Activated naive CD4-positive, alpha-beta T cell treated with anti-CD3 and anti-CD28 coated beads, Interleukin-2, amount 50 U/mL, for 72 hours (primary cell): ENCODE results near the gene ZNF773. TPM values are rescaled to one million over a fixed set of nuclear protein-coding genes. Genes with fewer than 3 reads are reported as not detected.
A peak's percentile ranks its signal among the peaks of the same experiment; 100 is the strongest.

Experiments
- ATAC-seq, 2 donors: fragments of 150-1000 bp; cut with Tn5 transposase; 2 replicates each; pipeline ENCODE4 v1.10.0; 2021; ENCODE audit warnings: mild to moderate bottlenecking in 2 of 2, moderate library complexity in 2 of 2
- DNase-seq, 2 donors: peaks; one replicate each; pipeline ENCODE4 v3.0.0; 2021 to 2022; ENCODE audit warnings: low spot score in 2 of 2
- H3K27ac Mint-ChIP-seq, 2 donors: one replicate each; pipeline ENCODE4 v1.8.0; 2022; ENCODE audit warnings: mild to moderate bottlenecking in 2 of 2, mixed read lengths in 2 of 2
- H3K36me3 Mint-ChIP-seq, 2 donors: one replicate each; pipeline ENCODE4 v1.8.0; 2022; ENCODE audit warnings: mixed read lengths in 2 of 2
- H3K9me3 Mint-ChIP-seq, 2 donors: one replicate each; pipeline ENCODE4 v1.8.0; 2022; ENCODE audit warnings: mixed read lengths in 2 of 2
- total RNA-seq, 2 donors: library from RNA; stranded (reverse); gene quantifications; one replicate each; pipeline ENCODE4 v1.2.3, GENCODE V29; 2022

ZNF773 gene
- total RNA-seq, 2 donors from 2014 or later = 4.2 to 7.0 TPM

DNA sequence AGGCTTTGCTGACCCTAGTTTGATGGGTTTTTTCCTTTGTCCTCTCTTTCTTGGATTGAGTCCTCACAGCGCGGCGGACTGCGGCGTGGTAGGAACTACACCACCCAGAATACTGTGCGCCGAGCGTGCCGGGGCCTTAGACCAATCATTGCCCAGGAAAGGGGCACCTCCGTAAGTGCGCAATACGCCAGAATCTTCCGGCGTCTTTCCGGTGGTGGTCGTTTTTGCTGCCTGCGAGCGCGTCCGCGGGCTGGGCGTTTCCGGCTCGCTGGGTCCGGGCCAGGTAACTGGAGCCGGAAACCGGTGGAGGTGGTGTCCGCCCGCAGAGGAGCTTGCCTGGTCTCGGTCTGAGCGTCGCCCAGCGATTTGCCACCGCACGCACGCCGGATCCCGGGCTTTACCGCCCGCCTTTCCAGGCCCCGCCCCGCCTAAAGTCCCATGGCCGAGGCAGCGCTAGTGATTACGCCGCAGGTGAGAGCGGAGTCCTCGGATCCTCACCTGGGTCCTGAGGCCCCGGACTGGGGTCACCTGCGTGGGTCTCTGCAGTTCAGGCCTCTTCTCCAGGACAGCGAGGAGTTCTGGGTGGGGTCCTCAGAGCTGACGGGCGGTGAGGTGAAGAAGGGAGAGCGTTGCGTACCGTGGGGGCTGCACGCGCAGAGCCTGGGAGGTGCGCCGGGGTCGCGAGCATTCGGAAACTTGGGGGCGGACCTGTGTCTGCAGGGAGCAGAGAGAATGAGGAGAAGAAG is 27.6 kb downstream of the ZNF773 start, which contains the start of gene ZNF549:
ZNF549 (plus strand) TSS at position 221 of the 746 bp plus-strand sequence; CDS start at position 439, 218 bp downstream.
- peaks cover 50 to 56% of the 10 kb centered on the region in 2 donors for H3K36me3 Mint-ChIP-seq
- DNase-seq (peak; percentile 86 to 90), ATAC-seq (peak; percentile 100)
- H3K9me3 Mint-ChIP-seq = peaks cover 17 to 39% of the 10 kb centered on the region in 2 donors
- H3K27ac Mint-ChIP-seq = peak within 1 kb of the TSS; percentile 67 to 94

DNA sequence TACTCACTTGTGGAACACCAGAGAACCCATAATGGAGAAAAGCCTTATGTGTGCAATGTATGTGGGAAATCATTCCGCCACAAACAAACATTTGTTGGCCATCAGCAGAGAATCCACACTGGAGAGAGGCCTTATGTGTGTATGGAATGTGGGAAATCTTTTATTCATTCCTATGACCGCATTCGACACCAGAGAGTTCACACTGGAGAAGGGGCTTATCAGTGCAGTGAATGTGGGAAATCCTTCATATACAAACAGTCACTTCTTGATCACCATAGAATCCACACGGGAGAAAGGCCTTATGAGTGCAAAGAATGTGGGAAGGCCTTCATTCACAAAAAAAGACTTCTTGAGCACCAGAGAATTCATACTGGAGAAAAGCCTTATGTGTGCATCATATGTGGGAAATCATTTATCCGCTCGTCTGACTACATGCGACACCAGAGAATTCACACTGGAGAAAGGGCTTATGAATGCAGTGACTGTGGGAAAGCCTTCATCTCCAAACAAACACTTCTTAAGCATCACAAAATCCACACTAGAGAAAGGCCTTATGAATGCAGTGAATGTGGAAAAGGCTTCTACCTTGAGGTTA is 38.3 kb downstream of the ZNF773 start:
- no peak for ATAC-seq
- peaks cover 94 to 96% of the 10 kb centered on the region in 2 donors for H3K36me3 Mint-ChIP-seq
- peaks cover 66 to 74% of the 10 kb centered on the region in 2 donors for H3K9me3 Mint-ChIP-seq
- H3K27ac Mint-ChIP-seq = no peak overlapping the region
- no peak for DNase-seq

- DNase-seq (no peak), ATAC-seq (no peak)
- Mint-ChIP-seq H3K36me3 (peaks cover 90 to 99% of the 10 kb centered on the region in 2 donors), H3K9me3 (peaks cover 57 to 65% of the 10 kb centered on the region in 2 donors), H3K27ac (no peak overlapping the region)
These were observed 46.8 kb downstream of the ZNF773 start for GRCh38 chr19:57546513-57546912.

DNA sequence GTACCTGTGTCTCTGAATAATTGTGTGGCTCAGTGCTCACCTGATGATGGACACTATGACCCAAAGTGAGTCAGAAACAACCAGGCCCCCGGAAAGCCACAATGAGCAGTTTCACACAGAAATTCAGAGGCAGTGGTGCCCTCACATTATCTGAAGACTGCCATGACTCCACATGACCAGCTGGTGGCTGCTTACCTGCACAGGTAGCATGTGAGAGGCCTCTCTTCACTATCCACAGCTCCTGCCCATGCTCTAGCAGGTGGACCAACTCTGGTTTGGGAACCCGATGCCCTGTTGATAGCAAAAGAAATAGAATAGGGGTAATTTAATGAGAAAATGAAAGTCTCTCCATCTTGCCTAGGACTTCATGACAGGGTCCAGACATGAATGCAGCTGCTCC is 52.7 kb downstream of the ZNF773 start:
- no peak for ATAC-seq
- no peak overlapping the region for H3K27ac Mint-ChIP-seq
- DNase-seq = no peak
- H3K9me3 Mint-ChIP-seq = peaks cover 54 to 61% of the 10 kb centered on the region in 2 donors
- peaks cover 97 to 100% of the 10 kb centered on the region in 2 donors for H3K36me3 Mint-ChIP-seq

DNA sequence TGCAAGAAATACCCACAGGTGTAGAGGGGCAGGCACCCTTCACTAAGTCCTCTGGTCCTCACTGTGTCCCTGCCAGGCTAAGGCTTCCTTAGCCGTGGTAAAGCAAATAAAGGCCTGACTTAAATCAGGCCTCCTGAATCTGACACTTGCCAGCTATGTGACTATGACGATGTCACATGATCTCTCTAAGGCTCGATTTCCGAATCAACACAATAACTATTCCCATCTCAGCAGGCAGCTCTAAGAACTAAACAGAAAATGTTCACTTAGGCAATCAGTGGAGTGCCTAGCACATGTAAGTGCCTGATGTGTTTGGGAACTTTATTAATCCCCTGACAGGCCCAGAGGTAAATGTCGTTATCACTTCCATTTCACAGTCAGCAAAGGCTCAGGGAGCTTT is 57.9 kb downstream of the ZNF773 start:
- Mint-ChIP-seq H3K9me3 (peaks cover 19 to 53% of the 10 kb centered on the region in 2 donors), H3K36me3 (peaks cover 79 to 98% of the 10 kb centered on the region in 2 donors), H3K27ac (peak overlapping the region in 1 of 2 donors; percentile 90)
- ATAC-seq = no peak
- no peak for DNase-seq

Other genes with a start within 250 kb of the ZNF773 start
- 10 to 100 TPM; 66.0 to 80.4 TPM for gene ZNF460, start 219.5 kb upstream of the ZNF773 start, total RNA-seq
- gene ZNF543, start 179.5 kb upstream of the ZNF773 start, total RNA-seq = 1 to 10 TPM; 3.4 to 7.0 TPM
- gene ZNF304, start 148.7 kb upstream of the ZNF773 start, total RNA-seq = 1 to 10 TPM; 3.5 to 6.5 TPM
- 1 to 10 TPM; 3.8 to 5.9 TPM for gene TRAPPC2B, start 136.4 kb upstream of the ZNF773 start, total RNA-seq
- 1 to 10 TPM in 1 of 2 donors, under 1 TPM in 1; 0.61 to 2.7 TPM for gene ZNF547, start 136.4 kb upstream of the ZNF773 start, total RNA-seq
- 10 to 100 TPM; 22.8 to 31.5 TPM for gene ZNF548, start 110.1 kb upstream of the ZNF773 start, total RNA-seq
- 1 to 10 TPM; 8.0 to 9.1 TPM for gene ZNF17, start 88.8 kb upstream of the ZNF773 start, total RNA-seq
- 10 to 100 TPM; 11.8 to 15.9 TPM for gene ZNF749, start 64.6 kb upstream of the ZNF773 start, total RNA-seq
- under 1 TPM; 0.14 to 0.36 TPM for gene VN1R1, start 42.8 kb upstream of the ZNF773 start, total RNA-seq
- 1 to 10 TPM; 4.1 to 7.8 TPM for gene ZNF772, start 22.4 kb upstream of the ZNF773 start, total RNA-seq
- gene ZNF419, start 12.2 kb upstream of the ZNF773 start, total RNA-seq = 1 to 10 TPM; 3.7 to 6.8 TPM
- gene ZNF549, start 27.4 kb downstream of the ZNF773 start, total RNA-seq = 1 to 10 TPM; 3.7 to 3.9 TPM
- 10 to 100 TPM in 1 of 2 donors, 1 to 10 TPM in 1; 6.4 to 14.4 TPM for gene ZNF550, start 59.9 kb downstream of the ZNF773 start, total RNA-seq
- gene ZNF416, start 79.0 kb downstream of the ZNF773 start, total RNA-seq = 1 to 10 TPM; 2.0 to 2.5 TPM
- 1 to 10 TPM; 2.4 to 5.6 TPM for gene ZIK1, start 84.2 kb downstream of the ZNF773 start, total RNA-seq
- gene ZNF530, start 99.9 kb downstream of the ZNF773 start, total RNA-seq = 1 to 10 TPM; 3.9 to 5.4 TPM
- 1 to 10 TPM; 4.2 to 6.7 TPM for gene ZNF134, start 114.3 kb downstream of the ZNF773 start, total RNA-seq
- 10 to 100 TPM in 1 of 2 donors, 1 to 10 TPM in 1; 9.8 to 12.0 TPM for gene ZNF211, start 133.2 kb downstream of the ZNF773 start, total RNA-seq
- under 1 TPM in 1 of 2 donors, not detected in 1; 0.18 TPM for gene ZSCAN4, start 169.0 kb downstream of the ZNF773 start, total RNA-seq
- 1 to 10 TPM; 4.8 to 9.6 TPM for gene ZNF551, start 182.0 kb downstream of the ZNF773 start, total RNA-seq
- gene ZNF154, start 209.3 kb downstream of the ZNF773 start, total RNA-seq = 1 to 10 TPM in 1 of 2 donors, under 1 TPM in 1; 0.62 to 2.1 TPM
- 1 to 10 TPM; 7.1 to 7.5 TPM for gene ZNF671, start 227.7 kb downstream of the ZNF773 start, total RNA-seq
- gene ZNF776, start 246.9 kb downstream of the ZNF773 start, total RNA-seq = 1 to 10 TPM; 7.3 to 9.6 TPM